H1 (cell line): ENCODE results near the gene ALAS1. TPM values are rescaled to one million over a fixed set of nuclear protein-coding genes. Genes with fewer than 3 reads are reported as not detected.

Source experiments
- ASH2L ChIP-seq: fragments of 200-600, 300-600 bp; sonication (generic); IDR thresholded peaks from one replicate; pipeline ENCODE4 v1.7.1; 2017; ENCODE audit warnings: low read length
- ATF3 ChIP-seq: IDR thresholded peaks from 2 replicates; pipeline ENCODE4 v1.6.1; 2011; ENCODE audit warnings: low read depth, mild to moderate bottlenecking, low read length; ENCODE audit not compliant: insufficient read depth
- BACH1 ChIP-seq: IDR thresholded peaks from 2 replicates; pipeline ENCODE4 v1.6.1; 2012; ENCODE audit warnings: low read length, improper control_type of control experiment
- BRCA1 ChIP-seq: IDR thresholded peaks from 2 replicates; pipeline ENCODE4 v1.6.1; 2012; ENCODE audit warnings: low read depth, low read length, improper control_type of control experiment
- CBX5 ChIP-seq: fragments of 300-800, 300-1000 bp; sonication (generic); IDR thresholded peaks from 2 replicates; pipeline ENCODE4 v1.7.1; 2016; ENCODE audit warnings: antibody characterized with exemption, low read length, low read depth
- CEBPB ChIP-seq: IDR thresholded peaks from 2 replicates; pipeline ENCODE4 v1.6.1; 2012; ENCODE audit warnings: low read depth, low read length
- CREB1 ChIP-seq: IDR thresholded peaks from 2 replicates; pipeline ENCODE4 v1.6.1; 2012; ENCODE audit warnings: inconsistent platforms
- E2F6 ChIP-seq: IDR thresholded peaks from 2 replicates; pipeline ENCODE4 v1.6.1; 2012; ENCODE audit warnings: inconsistent platforms
- EGR1 ChIP-seq: IDR thresholded peaks from 2 replicates; pipeline ENCODE4 v1.6.1; 2011; ENCODE audit warnings: low read depth, low read length, borderline replicate concordance
- FOSL1 ChIP-seq: IDR thresholded peaks from 2 replicates; pipeline ENCODE4 v1.6.1; 2011; ENCODE audit warnings: mild to moderate bottlenecking, low read depth, low read length, moderate library complexity; ENCODE audit not compliant: insufficient read depth
- POLR2A ChIP-seq, 2 experiments: IDR thresholded peaks; 1 replicate in 1 of 2; 2 replicates in 1 of 2; pipeline ENCODE4 v1.6.1; 2011; ENCODE audit warnings: low read depth in 2 of 2, low read length in 2 of 2, mild to moderate bottlenecking in 2 of 2; ENCODE audit errors: control extremely low read depth in 1 of 2
- SUZ12 ChIP-seq: fragments of 200-600 bp; sonication (generic); IDR thresholded peaks from 2 replicates; pipeline ENCODE4 v1.6.1; 2012; ENCODE audit warnings: mild to moderate bottlenecking, inconsistent platforms, low read length, moderate library complexity, mixed read lengths
- TAF1 ChIP-seq: IDR thresholded peaks from 2 replicates; pipeline ENCODE4 v1.6.1; 2011; ENCODE audit warnings: mild to moderate bottlenecking, low read depth, low read length
- TCF12 ChIP-seq: IDR thresholded peaks from 2 replicates; pipeline ENCODE4 v1.6.1; 2011; ENCODE audit warnings: low read depth, mild to moderate bottlenecking, low read length
- TEAD4 ChIP-seq: IDR thresholded peaks from 2 replicates; pipeline ENCODE4 v1.6.1; 2012; ENCODE audit warnings: low read depth, low read length, inconsistent platforms, mixed read lengths
- ZNF274 ChIP-seq: IDR thresholded peaks from 2 replicates; pipeline ENCODE4 v1.7.0; 2012; ENCODE audit warnings: low read length, borderline replicate concordance; ENCODE audit errors: extremely low read depth
- polyA plus RNA-seq, 7 experiments: library from polyadenylated mRNA; depleted of rRNA in 3 of 7; stranded (reverse) in 5 of 7; unstranded in 2 of 7; fragments of >200 nt in 5 of 7; fragments of 200-250 nt in 2 of 7; gene quantifications; 1 replicate in 5 of 7; 2 replicates in 1 of 7; 4 replicates in 1 of 7; pipeline versions ENCODE4 v1.2.1 to v1.2.3, GENCODE V29; 2011 to 2013; ENCODE audit warnings: missing spikeins in 2 of 7, mixed read lengths in 2 of 7
- total RNA-seq: library from RNA; stranded (reverse); fragmentation: NEBNext Ultra II Directional; extraction: Animal tissue kit (Norgen Biotek cat#: 25700); gene quantifications from 2 replicates; pipeline ENCODE4 v1.2.1, GENCODE V29; 2021

ALAS1 gene
- total and polyA plus RNA-seq, 2 of the 8 experiments (the other 6 are each of a cell fraction or from before 2014, with no cell fraction given) = 45.9 to 84.4 TPM

- TF ChIP-seq TCF12 (no peak), ZNF274 (no peak), BACH1 (peak; percentile 56), ASH2L (peak; percentile 80), TEAD4 (no peak), BRCA1 (no peak), CREB1 (0 out of 2 replicates have a peak, but pooled peaks have one; percentile 10), FOSL1 (0 out of 2 replicates have a peak, but pooled peaks have one; percentile 52), ATF3 (no peak), POLR2A (IDR thresholded peaks at IDR 0.05; ENCODE audit: control extremely low read depth in 1 of 2, low read depth in 2 of 2, low read length in 2 of 2) (peak in 1 of 2 experiments; percentile 75; a peak in 2 of 3 replicates), CBX5 (no peak), EGR1 (no peak; the same call in 1 of the 2 replicates), SUZ12 (peak; percentile 40; the same call in 1 of the 2 replicates), E2F6 (no peak; the same call in 1 of the 2 replicates), CEBPB (no peak), TAF1 (peak; percentile 72)
Observed at GRCh38 chr3:52238761-52239701, 41.1 kb downstream of the ALAS1 start, which contains the start of gene TWF2 (continued).
